Neural cell (in vitro differentiated cells): ENCODE data around the gene GLDC.

Source experiments
- CTCF ChIP-seq: fragments of 450-650 bp; IDR thresholded peaks from 2 replicates; pipeline ENCODE4 v1.5.1; 2014; ENCODE audit warnings: antibody characterized with exemption, mild to moderate bottlenecking, moderate library complexity; ENCODE audit not compliant: poor library complexity, severe bottlenecking
- EP300 ChIP-seq: fragments of 450-650 bp; conservative IDR thresholded peaks from 2 replicates; pipeline ENCODE4 v1.6.1; 2014; ENCODE audit warnings: antibody characterized with exemption, mild to moderate bottlenecking, moderate library complexity; ENCODE audit not compliant: poor library complexity, severe bottlenecking
- EZH2 ChIP-seq: fragments of 200-600, 300-800 bp; shearing (Covaris generic), sonication (generic); IDR thresholded peaks from 2 replicates; pipeline ENCODE4 v1.6.1; 2014; ENCODE audit warnings: antibody characterized with exemption, low read length, borderline replicate concordance, mild to moderate bottlenecking; ENCODE audit not compliant: insufficient read depth, poor library complexity, severe bottlenecking
- MXI1 ChIP-seq: fragments of 450-650 bp; conservative IDR thresholded peaks from 2 replicates; pipeline ENCODE4 v1.6.1; 2014; ENCODE audit warnings: antibody characterized with exemption, mild to moderate bottlenecking; ENCODE audit not compliant: poor library complexity, severe bottlenecking
- POLR2AphosphoS5 ChIP-seq: IDR thresholded peaks from 2 replicates; pipeline ENCODE4 v1.6.1; 2012
- RAD21 ChIP-seq: fragments of 450-650 bp; conservative IDR thresholded peaks from 2 replicates; pipeline ENCODE4 v1.6.1; 2014; ENCODE audit warnings: antibody characterized with exemption, mild to moderate bottlenecking, moderate library complexity
- REST ChIP-seq: IDR thresholded peaks from 2 replicates; pipeline ENCODE4 v1.6.1; 2012; ENCODE audit warnings: borderline replicate concordance
- SMC3 ChIP-seq: fragments of 450-650 bp; conservative IDR thresholded peaks from 2 replicates; pipeline ENCODE4 v1.6.1; 2014; ENCODE audit warnings: antibody characterized with exemption, mild to moderate bottlenecking, moderate library complexity; ENCODE audit not compliant: poor library complexity

- TF ChIP-seq POLR2AphosphoS5, result no peak
- TF ChIP-seq CTCF, result no peak
- TF ChIP-seq SMC3, result no peak
- TF ChIP-seq EP300, result no peak
- no peak for TF ChIP-seq EZH2
- no peak for TF ChIP-seq REST
- TF ChIP-seq RAD21, result no peak
- TF ChIP-seq MXI1, result no peak
Measured at GRCh38 chr9:6590334-6590733, 55.2 kb downstream of the GLDC start.
